Testis (tissue), 3 donors: Measurements from ENCODE around the gene PHYHIPL. TPM values are rescaled to one million over a fixed set of nuclear protein-coding genes. Genes with fewer than 3 reads are reported as not detected.

ENCODE experiments used
- DNase-seq: peaks from one replicate; pipeline ENCODE4 v3.0.0-alpha.2; 2019
- H3K27ac ChIP-seq, 2 donors: fragments of 200-600 bp; sonication (generic); one replicate each; pipeline ENCODE4 v1.5.1; 2019
- H3K27me3 ChIP-seq: fragments of 200-600 bp; sonication (generic); one replicate; pipeline ENCODE4 v1.5.1; 2019
- H3K36me3 ChIP-seq: fragments of 200-600 bp; sonication (generic); one replicate; pipeline ENCODE4 v1.5.1; 2017; ENCODE audit warnings: low read depth; ENCODE audit errors: missing control alignments
- H3K4me1 ChIP-seq: fragments of 200-600 bp; sonication (generic); one replicate; pipeline ENCODE4 v1.5.1; 2019
- H3K4me3 ChIP-seq, 2 donors: fragments of 200-600 bp; sonication (generic); one replicate each; pipeline ENCODE4 v1.5.1; 2017 to 2019
- H3K9me3 ChIP-seq: fragments of 200-600 bp; sonication (generic); one replicate; pipeline ENCODE4 v1.5.1; 2017
- POLR2A ChIP-seq: fragments of 450-650 bp; IDR thresholded peaks from one replicate; pipeline ENCODE4 v1.6.1; 2017; ENCODE audit warnings: antibody characterized with exemption, mild to moderate bottlenecking, moderate library complexity
- WGBS, 2 donors: methylation state at CpG; one replicate each; pipeline ENCODE4 v1.1.5; 2018; 5-methylcytosine and 5-hydroxymethylcytosine counted together
- intact Hi-C: fragments of 100-400 bp; cut with DNase I; formaldehyde crosslinking; loops from one replicate; pipeline ENCODE4 v1.15.1; 2023; ENCODE audit warnings: low total_unique reads
- polyA plus RNA-seq: library from polyadenylated mRNA; stranded (reverse); fragments of 350-450 nt; fragmentation: Illumina TruSeq; extraction: RNeasy Lipid Tissue Mini Kit (QIAGEN cat#74804); gene quantifications from one replicate; pipeline ENCODE4 v1.2.3, GENCODE V29; 2014; ENCODE audit warnings: low read depth, low replicate concordance; ENCODE audit not compliant: insufficient read depth
- total RNA-seq, 2 donors: library from RNA; depleted of rRNA; stranded (reverse); fragments of >200 nt; gene quantifications; one replicate each; pipeline ENCODE4 v1.2.3, GENCODE V29; 2016
- TF ChIP-seq, protein P1 (sequence below), 3 experiments: fragments of 450-650 bp in 2 of 3; fragments of 200-600 bp in 1 of 3; sonication (generic) in 1 of 3; IDR thresholded peaks; one replicate each; pipeline ENCODE4 v1.5.1; 2016 to 2019; ENCODE audit warnings: antibody characterized with exemption in 3 of 3, mild to moderate bottlenecking in 2 of 3, moderate library complexity in 1 of 3

Gene PHYHIPL
- total and polyA plus RNA-seq, 3 donors from 2014 or later = 16.9 to 78.0 (median 24.3) TPM

DNA sequence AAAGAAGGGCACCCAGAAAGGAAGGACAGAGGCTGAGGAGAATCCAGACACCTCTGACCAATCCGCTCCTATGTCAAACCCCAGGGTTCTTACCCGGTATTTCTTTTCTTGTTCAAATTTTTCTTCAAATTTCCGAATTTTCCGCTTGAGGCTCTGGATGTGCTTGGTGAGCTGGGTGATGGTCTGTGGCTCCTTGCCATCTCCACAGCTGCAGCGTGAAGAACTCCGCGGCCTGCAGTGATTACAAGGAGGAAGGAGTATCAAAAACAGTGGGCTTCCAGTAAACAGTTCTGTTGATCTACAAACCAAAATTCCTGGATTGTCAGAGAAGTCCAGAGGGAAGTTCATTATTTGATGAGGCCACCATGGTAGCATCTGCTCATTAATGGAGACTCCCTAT lies 92.0 kb downstream of the PHYHIPL start:
- H3K4me1 ChIP-seq = peaks cover 2% of the 10 kb centered on the region
- no peak overlapping the region for H3K27ac ChIP-seq
- TF ChIP-seq, protein P1, sequence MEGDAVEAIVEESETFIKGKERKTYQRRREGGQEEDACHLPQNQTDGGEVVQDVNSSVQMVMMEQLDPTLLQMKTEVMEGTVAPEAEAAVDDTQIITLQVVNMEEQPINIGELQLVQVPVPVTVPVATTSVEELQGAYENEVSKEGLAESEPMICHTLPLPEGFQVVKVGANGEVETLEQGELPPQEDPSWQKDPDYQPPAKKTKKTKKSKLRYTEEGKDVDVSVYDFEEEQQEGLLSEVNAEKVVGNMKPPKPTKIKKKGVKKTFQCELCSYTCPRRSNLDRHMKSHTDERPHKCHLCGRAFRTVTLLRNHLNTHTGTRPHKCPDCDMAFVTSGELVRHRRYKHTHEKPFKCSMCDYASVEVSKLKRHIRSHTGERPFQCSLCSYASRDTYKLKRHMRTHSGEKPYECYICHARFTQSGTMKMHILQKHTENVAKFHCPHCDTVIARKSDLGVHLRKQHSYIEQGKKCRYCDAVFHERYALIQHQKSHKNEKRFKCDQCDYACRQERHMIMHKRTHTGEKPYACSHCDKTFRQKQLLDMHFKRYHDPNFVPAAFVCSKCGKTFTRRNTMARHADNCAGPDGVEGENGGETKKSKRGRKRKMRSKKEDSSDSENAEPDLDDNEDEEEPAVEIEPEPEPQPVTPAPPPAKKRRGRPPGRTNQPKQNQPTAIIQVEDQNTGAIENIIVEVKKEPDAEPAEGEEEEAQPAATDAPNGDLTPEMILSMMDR (IDR thresholded peaks at IDR 0.05) = no peak
- TF ChIP-seq POLR2A = no peak
- intact Hi-C loops = no loop called here
- DNase-seq = peak; percentile 34
- no peak overlapping the region for H3K4me3 ChIP-seq
- H3K9me3 ChIP-seq = no peaks in the 10 kb centered on the region
- 73 to 74% methylated on average over 7 of the region's 7 CpGs for WGBS, 2 donors
- H3K27me3 ChIP-seq = no peaks in the 10 kb centered on the region
- H3K36me3 ChIP-seq = no peaks in the 10 kb centered on the region

DNA sequence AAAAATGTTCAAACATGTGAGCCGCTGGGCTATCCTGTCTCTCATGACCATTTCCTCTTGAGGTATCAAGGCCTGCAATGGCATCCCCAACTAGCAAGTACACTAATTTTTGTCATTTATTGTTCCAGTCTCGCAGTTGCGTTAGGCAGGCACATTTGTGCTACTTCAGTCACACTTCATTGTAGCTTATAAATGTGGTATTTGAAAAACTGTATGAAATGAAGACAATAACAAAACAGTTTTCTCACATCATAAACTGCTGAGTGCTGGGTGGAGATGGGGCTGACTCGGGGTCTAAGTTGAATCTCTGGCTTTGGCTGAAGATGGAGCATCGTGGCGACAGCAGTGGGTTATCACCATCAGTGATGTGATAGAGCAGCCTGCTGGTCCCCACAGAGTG lies 93.2 kb downstream of the PHYHIPL start:
- Histone ChIP-seq H3K4me1 (peaks cover 2% of the 10 kb centered on the region), H3K27me3 (no peaks in the 10 kb centered on the region), H3K9me3 (no peaks in the 10 kb centered on the region), H3K4me3 (no peak overlapping the region), H3K27ac (no peak overlapping the region), H3K36me3 (no peaks in the 10 kb centered on the region)
- 95 to 99% methylated on average over 6 of the region's 6 CpGs for WGBS, 2 donors
- DNase-seq = no peak
- intact Hi-C loops = no loop called here
- TF ChIP-seq, protein P1 (IDR thresholded peaks at IDR 0.05) = no peak
- no peak for TF ChIP-seq POLR2A

DNA sequence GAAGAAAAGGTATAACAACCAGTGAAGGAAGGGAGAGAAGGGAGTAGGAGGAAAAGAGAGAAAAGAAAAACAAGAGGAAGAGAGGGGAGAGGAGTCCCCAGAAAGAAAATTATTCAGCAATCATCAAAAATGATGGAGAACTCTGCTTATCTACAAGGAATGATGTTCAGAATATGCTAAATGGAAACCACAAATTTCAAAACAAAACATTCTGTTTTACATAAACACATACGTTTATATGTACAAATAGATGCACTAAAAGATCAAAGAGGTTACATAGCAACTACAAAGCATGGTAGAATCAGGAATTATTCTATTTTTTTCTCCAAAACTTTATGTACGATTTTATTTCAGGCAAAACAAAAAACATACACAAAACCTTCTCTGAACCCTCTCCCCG lies 94.0 kb downstream of the PHYHIPL start:
- peaks cover 2% of the 10 kb centered on the region for H3K4me1 ChIP-seq
- no peak overlapping the region for H3K4me3 ChIP-seq
- H3K27me3 ChIP-seq = no peaks in the 10 kb centered on the region
- TF ChIP-seq, protein P1 (IDR thresholded peaks at IDR 0.05) = no peak
- no peak for TF ChIP-seq POLR2A
- H3K36me3 ChIP-seq = no peaks in the 10 kb centered on the region
- intact Hi-C loops = no loop called here
- 88 to 90% methylated on average over 3 of the region's 3 CpGs for WGBS, 2 donors
- no peaks in the 10 kb centered on the region for H3K9me3 ChIP-seq
- no peak overlapping the region for H3K27ac ChIP-seq
- DNase-seq = no peak

DNA sequence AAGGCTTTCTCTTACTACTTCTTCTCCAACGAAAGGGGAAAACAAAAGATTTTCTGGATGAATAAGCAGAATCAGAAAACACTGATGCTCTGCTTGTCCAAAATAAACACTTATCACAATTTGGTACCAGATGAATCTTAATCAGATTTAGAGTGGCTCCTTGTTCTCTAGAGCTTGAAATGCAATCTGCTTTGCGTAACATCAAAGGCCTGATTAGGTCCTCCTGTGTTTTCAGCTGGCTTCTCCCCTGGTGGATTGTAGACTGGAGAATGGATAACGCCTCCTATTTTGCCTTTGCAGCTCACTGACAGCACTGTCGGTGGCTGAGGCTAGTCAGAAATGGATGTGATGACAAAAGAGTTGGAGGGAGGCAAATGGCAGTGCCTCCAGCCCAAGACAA lies 94.7 kb downstream of the PHYHIPL start:
- Histone ChIP-seq H3K9me3 (no peaks in the 10 kb centered on the region), H3K36me3 (no peaks in the 10 kb centered on the region), H3K27ac (no peak overlapping the region), H3K27me3 (no peaks in the 10 kb centered on the region), H3K4me1 (peaks cover 2% of the 10 kb centered on the region), H3K4me3 (no peak overlapping the region)
- TF ChIP-seq POLR2A = no peak
- TF ChIP-seq, protein P1 (IDR thresholded peaks at IDR 0.05) = no peak
- WGBS, 2 donors = 65 to 79% methylated on average over 4 of the region's 4 CpGs
- intact Hi-C loops = no loop called here
- DNase-seq = no peak

DNA sequence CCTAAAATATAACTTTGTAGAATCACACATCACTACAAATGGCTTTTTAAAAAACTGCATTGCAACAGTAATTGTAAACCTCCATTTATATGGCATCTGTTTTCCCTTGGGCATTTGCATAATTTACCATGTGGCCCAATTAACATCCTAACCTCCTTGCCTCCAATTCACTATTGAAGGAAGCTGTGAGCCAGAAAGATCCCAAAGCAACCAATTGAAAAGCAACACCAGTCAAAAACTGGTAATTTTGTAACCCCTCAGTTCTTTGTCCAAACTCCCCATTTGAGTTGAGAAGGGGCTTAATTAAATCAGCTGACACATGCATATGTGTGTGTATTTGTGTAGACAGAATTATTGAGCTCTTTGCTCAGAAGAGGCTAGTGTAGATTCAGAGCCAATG lies 95.6 kb downstream of the PHYHIPL start:
- intact Hi-C loops = no loop called here
- Histone ChIP-seq H3K27ac (no peak overlapping the region), H3K4me3 (no peak overlapping the region), H3K27me3 (no peaks in the 10 kb centered on the region), H3K36me3 (no peaks in the 10 kb centered on the region), H3K4me1 (peaks cover 2% of the 10 kb centered on the region), H3K9me3 (no peaks in the 10 kb centered on the region)
- DNase-seq = no peak
- no peak for TF ChIP-seq POLR2A
- TF ChIP-seq, protein P1 (IDR thresholded peaks at IDR 0.05) = no peak
